Spinal cord (tissue), 10 donors: ENCODE measurements around the gene CREB1. TPM values are rescaled to one million over a fixed set of nuclear protein-coding genes. Genes with fewer than 3 reads are reported as not detected.

ENCODE experiments used
- DNase-seq, 6 donors: peaks; one replicate each; pipeline versions ENCODE4 v3.0.0 to v3.0.0-alpha.2; 2013 to 2015; ENCODE audit warnings: low spot score in 6 of 6, low read depth in 4 of 6
- H3K27ac ChIP-seq: one replicate; pipeline ENCODE4 v1.5.1; 2013; ENCODE audit warnings: low read depth, low read length, control low read depth
- H3K27me3 ChIP-seq: one replicate; pipeline ENCODE4 v1.6.1; 2013; ENCODE audit warnings: low read length; ENCODE audit not compliant: control insufficient read depth, insufficient read depth
- H3K36me3 ChIP-seq: one replicate; pipeline ENCODE4 v1.6.1; 2013; ENCODE audit warnings: low read length; ENCODE audit not compliant: control insufficient read depth, insufficient read depth
- H3K4me1 ChIP-seq: one replicate; pipeline ENCODE4 v1.6.1; 2013; ENCODE audit warnings: low read length; ENCODE audit not compliant: control insufficient read depth, insufficient read depth
- H3K4me3 ChIP-seq: one replicate; pipeline ENCODE4 v1.5.1; 2013; ENCODE audit warnings: low read depth, low read length, control low read depth
- H3K9me3 ChIP-seq: one replicate; pipeline ENCODE4 v1.6.1; 2013; ENCODE audit warnings: low read length; ENCODE audit not compliant: control insufficient read depth, insufficient read depth
- WGBS: methylation state at CpG from one replicate; pipeline ENCODE4 v1.1.5; 2013; ENCODE audit warnings: missing lambda C conversion rate; ENCODE audit not compliant: insufficient coverage; 5-methylcytosine and 5-hydroxymethylcytosine counted together
- long read RNA-seq, 4 donors: transcript quantifications; one replicate each; lab custom pipeline, GENCODE V29; 2026
- polyA plus RNA-seq, 2 donors: library from polyadenylated mRNA; unstranded; fragments of 120-200 nt; gene quantifications; one replicate each; pipeline ENCODE4 v1.2.1, GENCODE V29; 2013; ENCODE audit not compliant: insufficient read length in 2 of 2
- total RNA-seq, 2 donors: library from RNA; depleted of rRNA in 1 of 2; stranded (reverse); fragments of 120-200 nt in 1 of 2; fragments of >200 nt in 1 of 2; gene quantifications; one replicate each; pipeline versions ENCODE4 v1.2.3 to v1.2.4, GENCODE V29; 2013 to 2014
- donor health status: healthy.

CREB1 gene
- total RNA-seq (10 to 100 TPM; 64.0 to 82.6 TPM), polyA plus RNA-seq (10 to 100 TPM; 32.3 to 42.7 TPM)
- long read RNA-seq, donor 1, full-length matches to known transcripts: 6 of 6 reads
- long read RNA-seq, donor 1, partial matches to known transcripts: 0 of 6 reads
- long read RNA-seq, donor 1, other reads (novel, unspliced or antisense): 0 of 6 reads
- long read RNA-seq, donor 2, full-length matches to known transcripts: 1 of 1 reads
- long read RNA-seq, donor 2, partial matches to known transcripts: 0 of 1 reads
- long read RNA-seq, donor 2, other reads (novel, unspliced or antisense): 0 of 1 reads
- long read RNA-seq, donor 3, full-length matches to known transcripts: 8 of 8 reads
- long read RNA-seq, donor 3, partial matches to known transcripts: 0 of 8 reads
- long read RNA-seq, donor 3, other reads (novel, unspliced or antisense): 0 of 8 reads
- long read RNA-seq, donor 4, full-length matches to known transcripts: 9 of 35 reads
- long read RNA-seq, donor 4, partial matches to known transcripts: 26 of 35 reads
- long read RNA-seq, donor 4, other reads (novel, unspliced or antisense): 0 of 35 reads

- H3K27ac ChIP-seq: peak within 1 kb of the TSS; percentile 94
- DNase-seq: peak; percentile 96 to 99 (median 98)
- H3K27me3 ChIP-seq: no peaks in the 10 kb centered on the region
- peak within 1 kb of the TSS; percentile 74 for H3K4me3 ChIP-seq
- no peaks in the 10 kb centered on the region for H3K9me3 ChIP-seq
- H3K4me1 ChIP-seq: peaks cover 21% of the 10 kb centered on the region
- no peaks in the 10 kb centered on the region for H3K36me3 ChIP-seq
- under 1% methylated on average over 92 of the region's 92 CpGs for WGBS
Measured at GRCh38 chr2:207529330-207530159, at the start of gene CREB1. Gene CREB1 (plus strand): TSS chr2:207529962. CDS start chr2:207555636, 25,674 bp downstream.

GRCh38 chr2:207480521-207481040 is 49.2 kb upstream of the CREB1 start:
- Histone ChIP-seq H3K27me3 (no peaks in the 10 kb centered on the region), H3K36me3 (no peaks in the 10 kb centered on the region), H3K9me3 (no peaks in the 10 kb centered on the region), H3K27ac (no peak overlapping the region), H3K4me1 (no peaks in the 10 kb centered on the region), H3K4me3 (no peak overlapping the region)
- WGBS: 58% methylated on average over 3 of the region's 4 CpGs
- no peak for DNase-seq

- no peak for DNase-seq
- Histone ChIP-seq H3K4me3 (no peak overlapping the region), H3K4me1 (no peaks in the 10 kb centered on the region), H3K36me3 (no peaks in the 10 kb centered on the region), H3K9me3 (no peaks in the 10 kb centered on the region), H3K27me3 (no peaks in the 10 kb centered on the region), H3K27ac (no peak overlapping the region)
- 80% methylated on average over 1 of the region's 3 CpGs for WGBS
Measured at GRCh38 chr2:207481924-207482323, 47.8 kb upstream of the CREB1 start.

- H3K9me3 ChIP-seq: no peaks in the 10 kb centered on the region
- DNase-seq: no peak
- H3K36me3 ChIP-seq: no peaks in the 10 kb centered on the region
- WGBS: 100% methylated on average over 2 of the region's 3 CpGs
- H3K27me3 ChIP-seq: no peaks in the 10 kb centered on the region
- no peak overlapping the region for H3K4me3 ChIP-seq
- H3K4me1 ChIP-seq: no peaks in the 10 kb centered on the region
- H3K27ac ChIP-seq: no peak overlapping the region
Measured at GRCh38 chr2:207482630-207483029, 47.1 kb upstream of the CREB1 start.

- no peaks in the 10 kb centered on the region for H3K27me3 ChIP-seq
- H3K9me3 ChIP-seq: no peaks in the 10 kb centered on the region
- H3K36me3 ChIP-seq: no peaks in the 10 kb centered on the region
- no peak overlapping the region for H3K4me3 ChIP-seq
- DNase-seq: no peak
- H3K4me1 ChIP-seq: no peaks in the 10 kb centered on the region
- H3K27ac ChIP-seq: no peak overlapping the region
Measured at GRCh38 chr2:207483066-207483465, 46.7 kb upstream of the CREB1 start.

GRCh38 chr2:207483477-207483876 is 46.3 kb upstream of the CREB1 start:
- Histone ChIP-seq H3K27ac (no peak overlapping the region), H3K36me3 (no peaks in the 10 kb centered on the region), H3K4me3 (no peak overlapping the region), H3K9me3 (no peaks in the 10 kb centered on the region), H3K27me3 (no peaks in the 10 kb centered on the region), H3K4me1 (no peaks in the 10 kb centered on the region)
- no peak for DNase-seq
- 95% methylated on average over 4 of the region's 4 CpGs for WGBS

- no peaks in the 10 kb centered on the region for H3K27me3 ChIP-seq
- H3K27ac ChIP-seq: no peak overlapping the region
- H3K36me3 ChIP-seq: no peaks in the 10 kb centered on the region
- H3K9me3 ChIP-seq: no peaks in the 10 kb centered on the region
- no peaks in the 10 kb centered on the region for H3K4me1 ChIP-seq
- no peak for DNase-seq
- H3K4me3 ChIP-seq: no peak overlapping the region
- WGBS: 95% methylated on average over 4 of the region's 10 CpGs
Measured at GRCh38 chr2:207484444-207485391, 45.0 kb upstream of the CREB1 start.

GRCh38 chr2:207487650-207488311 is 42.0 kb upstream of the CREB1 start:
- Histone ChIP-seq H3K27ac (no peak overlapping the region), H3K36me3 (no peaks in the 10 kb centered on the region), H3K4me3 (no peak overlapping the region), H3K9me3 (no peaks in the 10 kb centered on the region), H3K4me1 (no peaks in the 10 kb centered on the region), H3K27me3 (no peaks in the 10 kb centered on the region)
- DNase-seq: no peak
- WGBS: 72% methylated on average over 5 of the region's 5 CpGs
